ENCODE data around the gene BRD9. TPM values are rescaled to one million over a fixed set of nuclear protein-coding genes. Genes with fewer than 3 reads are reported as not detected.
"Not testable (repeated sequence)": the region's sequence is repeated elsewhere in the genome, so short reads cannot be mapped to it uniquely, and the experiment has no call there.

BRD9 gene
- total RNA-seq, 4 donors from 2014 or later: 35.8 to 55.3 (median 49.0) TPM

DNA sequence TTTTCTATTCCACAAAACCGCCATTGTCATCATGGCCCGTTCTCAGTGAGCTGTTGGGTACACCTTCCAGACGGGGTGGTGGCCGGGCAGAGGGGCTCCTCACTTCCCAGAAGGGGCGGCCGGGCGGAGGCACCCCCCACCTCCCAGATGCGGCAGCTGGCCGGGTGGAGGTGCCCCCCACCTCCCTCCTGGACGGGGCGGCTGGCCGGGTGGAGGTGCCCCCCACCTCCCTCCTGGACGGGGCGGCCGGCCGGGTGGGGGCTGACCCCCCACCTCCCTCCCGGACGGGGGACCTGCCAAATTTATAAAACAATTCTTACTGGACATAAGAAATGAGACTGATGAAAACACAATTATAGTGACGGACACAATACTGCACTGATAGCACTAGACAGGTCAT is 64.4 kb downstream of the BRD9 start:
- not testable (repeated sequence) for H3K4me1 ChIP-seq; H3K9me3 ChIP-seq; H3K27ac ChIP-seq; DNase-seq (ENCODE audit: low spot score in 2 of 2); H3K4me3 ChIP-seq; H3K27me3 ChIP-seq
- peaks cover 0 to 16% (median 0%) of the 10 kb centered on the region in 3 donors for H3K36me3 ChIP-seq
- 94 to 95% methylated on average over 12 to 19 of the region's 19 CpGs for WGBS, 2 donors

DNA sequence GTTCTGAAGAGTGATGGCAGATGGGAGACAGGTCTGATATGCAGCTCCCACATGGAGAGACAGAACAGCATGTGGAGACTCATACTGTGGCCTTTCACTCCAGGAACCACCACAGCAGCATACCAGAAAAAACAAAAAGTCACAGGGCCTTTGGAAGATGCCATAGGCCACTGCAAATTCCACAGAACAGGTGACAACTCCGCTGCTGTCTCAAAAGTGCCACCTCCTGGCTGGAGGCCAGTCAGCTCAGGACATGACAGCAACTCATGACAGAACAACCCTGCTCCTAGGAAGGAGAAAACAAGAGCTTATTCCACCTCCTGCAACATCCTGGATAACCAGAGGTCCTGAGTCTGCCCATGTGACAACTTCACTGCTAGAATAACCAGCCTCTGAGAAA is 67.1 kb downstream of the BRD9 start:
- not testable (repeated sequence) for H3K4me1 ChIP-seq; H3K27ac ChIP-seq; H3K9me3 ChIP-seq; H3K27me3 ChIP-seq; DNase-seq (ENCODE audit: low spot score in 2 of 2); H3K4me3 ChIP-seq
- peaks cover 0 to 18% (median 0%) of the 10 kb centered on the region in 3 donors for H3K36me3 ChIP-seq
- WGBS, 2 donors: 33 to 89% methylated on average over 1 of the region's 1 CpG

DNA sequence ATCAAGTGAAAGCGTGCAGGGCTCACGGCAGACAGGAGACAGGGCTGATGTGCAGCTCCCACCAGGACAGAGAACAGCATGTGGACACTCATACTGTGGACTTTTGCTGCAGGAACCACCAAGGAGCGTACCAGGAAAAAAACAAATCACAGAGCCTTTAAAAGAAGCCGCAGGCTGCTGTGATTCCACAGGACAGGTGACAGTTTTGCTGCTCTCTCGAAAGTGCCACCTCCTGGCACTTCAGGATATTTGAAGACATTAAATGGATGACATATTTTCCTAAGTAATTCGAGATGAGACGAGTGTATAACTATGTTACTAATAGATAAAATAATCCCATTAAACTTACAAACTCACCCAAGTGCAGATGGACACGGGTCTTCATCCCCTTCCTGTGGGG is 71.1 kb downstream of the BRD9 start:
- WGBS, 2 donors: 87 to 89% methylated on average over 8 of the region's 8 CpGs
- peaks cover 0 to 18% (median 0%) of the 10 kb centered on the region in 3 donors for H3K36me3 ChIP-seq
- no peak overlapping the region for H3K27ac ChIP-seq
- no peaks in the 10 kb centered on the region for H3K4me1 ChIP-seq
- H3K27me3 ChIP-seq: no peaks in the 10 kb centered on the region
- no peak for DNase-seq (ENCODE audit: low spot score in 2 of 2)
- no peak overlapping the region for H3K4me3 ChIP-seq
- no peaks in the 10 kb centered on the region for H3K9me3 ChIP-seq
- TF ChIP-seq, protein P1, sequence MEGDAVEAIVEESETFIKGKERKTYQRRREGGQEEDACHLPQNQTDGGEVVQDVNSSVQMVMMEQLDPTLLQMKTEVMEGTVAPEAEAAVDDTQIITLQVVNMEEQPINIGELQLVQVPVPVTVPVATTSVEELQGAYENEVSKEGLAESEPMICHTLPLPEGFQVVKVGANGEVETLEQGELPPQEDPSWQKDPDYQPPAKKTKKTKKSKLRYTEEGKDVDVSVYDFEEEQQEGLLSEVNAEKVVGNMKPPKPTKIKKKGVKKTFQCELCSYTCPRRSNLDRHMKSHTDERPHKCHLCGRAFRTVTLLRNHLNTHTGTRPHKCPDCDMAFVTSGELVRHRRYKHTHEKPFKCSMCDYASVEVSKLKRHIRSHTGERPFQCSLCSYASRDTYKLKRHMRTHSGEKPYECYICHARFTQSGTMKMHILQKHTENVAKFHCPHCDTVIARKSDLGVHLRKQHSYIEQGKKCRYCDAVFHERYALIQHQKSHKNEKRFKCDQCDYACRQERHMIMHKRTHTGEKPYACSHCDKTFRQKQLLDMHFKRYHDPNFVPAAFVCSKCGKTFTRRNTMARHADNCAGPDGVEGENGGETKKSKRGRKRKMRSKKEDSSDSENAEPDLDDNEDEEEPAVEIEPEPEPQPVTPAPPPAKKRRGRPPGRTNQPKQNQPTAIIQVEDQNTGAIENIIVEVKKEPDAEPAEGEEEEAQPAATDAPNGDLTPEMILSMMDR (IDR thresholded peaks at IDR 0.05): no peak
- TF ChIP-seq POLR2A (IDR thresholded peaks at IDR 0.05) (no peak), EP300 (IDR thresholded peaks at IDR 0.05) (no peak)

DNA sequence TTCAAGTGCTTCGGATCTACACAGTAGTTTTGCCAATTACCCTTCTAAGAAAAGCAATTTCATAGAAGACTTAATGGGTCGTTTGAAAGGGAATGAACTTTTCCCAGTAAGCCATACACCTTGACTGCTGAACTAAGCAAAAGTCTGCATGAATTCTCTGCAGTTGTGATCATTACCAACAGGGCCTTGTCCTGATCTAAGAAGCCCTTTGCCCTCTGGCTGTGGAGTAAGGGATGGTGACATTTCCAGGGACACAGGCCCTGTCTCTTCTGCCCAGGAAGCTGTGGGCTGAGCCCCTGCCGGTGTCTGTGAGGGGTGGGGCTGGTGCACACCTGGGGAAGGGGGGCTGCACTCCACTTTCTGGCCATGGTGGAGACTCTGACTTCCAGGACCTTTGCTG is 72.4 kb downstream of the BRD9 start:
- no peaks in the 10 kb centered on the region for H3K27me3 ChIP-seq
- 66 to 69% methylated on average over 3 of the region's 3 CpGs for WGBS, 2 donors
- peaks cover 0 to 18% (median 0%) of the 10 kb centered on the region in 3 donors for H3K36me3 ChIP-seq
- peaks cover 0 to 10% (median 0%) of the 10 kb centered on the region in 4 donors for H3K9me3 ChIP-seq
- no peak overlapping the region for H3K27ac ChIP-seq
- H3K4me3 ChIP-seq: no peak overlapping the region
- no peak for TF ChIP-seq EP300 (IDR thresholded peaks at IDR 0.05)
- TF ChIP-seq, protein P1 (IDR thresholded peaks at IDR 0.05): no peak
- TF ChIP-seq POLR2A (IDR thresholded peaks at IDR 0.05): no peak
- H3K4me1 ChIP-seq: no peaks in the 10 kb centered on the region
- DNase-seq (ENCODE audit: low spot score in 2 of 2): no peak

DNA sequence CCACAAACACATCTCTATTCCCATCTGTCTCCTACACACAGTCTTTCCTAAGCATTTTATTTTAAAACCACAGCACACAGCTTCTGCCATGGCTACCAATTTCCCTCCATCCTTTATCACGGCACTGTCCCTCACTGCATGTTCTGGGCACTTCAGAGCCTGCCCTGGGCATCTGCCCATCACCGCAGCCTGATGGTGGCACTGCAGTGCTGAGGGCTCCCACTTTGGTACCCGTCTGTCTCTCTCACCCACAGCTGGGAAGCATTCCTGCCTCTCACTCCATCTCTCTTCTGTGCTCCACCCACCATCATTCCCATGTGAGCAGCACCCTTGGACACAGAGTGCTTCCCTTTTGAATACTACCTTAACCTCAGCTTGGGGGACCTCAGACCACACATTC is 73.5 kb downstream of the BRD9 start:
- peaks cover 0 to 11% (median 0%) of the 10 kb centered on the region in 3 donors for H3K36me3 ChIP-seq
- DNase-seq (ENCODE audit: low spot score in 2 of 2): no peak
- 76 to 78% methylated on average over 3 of the region's 3 CpGs for WGBS, 2 donors
- peaks cover 0 to 14% (median 0%) of the 10 kb centered on the region in 4 donors for H3K9me3 ChIP-seq
- no peak overlapping the region for H3K4me3 ChIP-seq
- TF ChIP-seq EP300 (IDR thresholded peaks at IDR 0.05): no peak
- TF ChIP-seq, protein P1 (IDR thresholded peaks at IDR 0.05): no peak
- no peak overlapping the region for H3K27ac ChIP-seq
- H3K4me1 ChIP-seq: no peaks in the 10 kb centered on the region
- no peaks in the 10 kb centered on the region for H3K27me3 ChIP-seq

DNA sequence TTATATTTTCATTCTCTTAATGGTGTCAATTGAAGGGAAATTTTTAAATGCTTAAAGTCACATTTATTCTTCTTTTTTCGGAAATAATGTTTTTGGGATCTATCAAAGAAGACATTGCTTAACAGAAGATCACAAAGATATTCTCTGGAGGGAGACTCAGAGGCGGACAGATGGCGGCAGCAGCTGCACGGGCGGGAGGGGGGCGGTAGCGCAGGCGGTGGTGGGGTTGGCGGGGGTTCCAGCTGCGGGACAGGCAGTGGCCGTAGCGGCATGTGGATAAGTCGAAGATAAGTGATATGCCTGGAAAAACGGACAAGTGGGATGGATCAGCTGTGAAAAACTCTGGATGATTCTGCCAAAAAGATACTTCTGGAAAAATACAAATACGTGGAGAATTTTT is 76.4 kb downstream of the BRD9 start:
- WGBS, 2 donors: 92 to 97% methylated on average over 15 of the region's 15 CpGs
- Histone ChIP-seq H3K4me3 (no peak overlapping the region), H3K27me3 (no peaks in the 10 kb centered on the region), H3K4me1 (no peaks in the 10 kb centered on the region), H3K27ac (no peak overlapping the region), H3K9me3 (peaks cover 0 to 14% (median 0%) of the 10 kb centered on the region in 4 donors), H3K36me3 (no peaks in the 10 kb centered on the region)
- TF ChIP-seq POLR2A (IDR thresholded peaks at IDR 0.05): no peak
- no peak for TF ChIP-seq EP300 (IDR thresholded peaks at IDR 0.05)
- TF ChIP-seq, protein P1 (IDR thresholded peaks at IDR 0.05): no peak
- no peak for DNase-seq (ENCODE audit: low spot score in 2 of 2)

Data from tibial nerve (tissue), 4 donors.